NT2/D1 (cell line): ENCODE data around the gene DSCAM.

Source experiments
- SUZ12 ChIP-seq: IDR thresholded peaks from 2 replicates; pipeline ENCODE4 v1.6.1; 2011; ENCODE audit not compliant: insufficient read length, insufficient read depth; ENCODE audit errors: extremely low read depth
- ZNF274 ChIP-seq: IDR thresholded peaks from 2 replicates; pipeline ENCODE4 v1.6.1; 2011; ENCODE audit warnings: mild to moderate bottlenecking, low read depth, low read length

GRCh38 chr21:40438616-40439015 is 408.3 kb downstream of the DSCAM start:
- TF ChIP-seq SUZ12 (no peak), ZNF274 (no peak)
